Astrocyte of the cerebellum (primary cell): Measurements from ENCODE around the gene EPHA4.

Source experiments
- DNase-seq: peaks from one replicate; pipeline ENCODE4 v3.0.0-alpha.2; 2011; ENCODE audit warnings: low read depth
- H3K4me3 ChIP-seq: 2 replicates; pipeline ENCODE4 v1.5.1; 2011; ENCODE audit warnings: mild to moderate bottlenecking, low read depth, low read length, moderate library complexity
- in situ Hi-C: cut with HindIII; loops from 2 replicates; pipeline ENCODE4 v1.10.0; 2017; ENCODE audit warnings: low sequenced_read_pairs
- TF ChIP-seq, protein P1 (sequence below): IDR thresholded peaks from 2 replicates; pipeline ENCODE4 v1.5.1; 2012; ENCODE audit warnings: low read length, low read depth, moderate library complexity, mild to moderate bottlenecking; ENCODE audit errors: missing control alignments

EPHA4 gene

GRCh38 chr2:221370857-221371211, 201.3 kb downstream of the EPHA4 start:
- TF ChIP-seq, protein P1, sequence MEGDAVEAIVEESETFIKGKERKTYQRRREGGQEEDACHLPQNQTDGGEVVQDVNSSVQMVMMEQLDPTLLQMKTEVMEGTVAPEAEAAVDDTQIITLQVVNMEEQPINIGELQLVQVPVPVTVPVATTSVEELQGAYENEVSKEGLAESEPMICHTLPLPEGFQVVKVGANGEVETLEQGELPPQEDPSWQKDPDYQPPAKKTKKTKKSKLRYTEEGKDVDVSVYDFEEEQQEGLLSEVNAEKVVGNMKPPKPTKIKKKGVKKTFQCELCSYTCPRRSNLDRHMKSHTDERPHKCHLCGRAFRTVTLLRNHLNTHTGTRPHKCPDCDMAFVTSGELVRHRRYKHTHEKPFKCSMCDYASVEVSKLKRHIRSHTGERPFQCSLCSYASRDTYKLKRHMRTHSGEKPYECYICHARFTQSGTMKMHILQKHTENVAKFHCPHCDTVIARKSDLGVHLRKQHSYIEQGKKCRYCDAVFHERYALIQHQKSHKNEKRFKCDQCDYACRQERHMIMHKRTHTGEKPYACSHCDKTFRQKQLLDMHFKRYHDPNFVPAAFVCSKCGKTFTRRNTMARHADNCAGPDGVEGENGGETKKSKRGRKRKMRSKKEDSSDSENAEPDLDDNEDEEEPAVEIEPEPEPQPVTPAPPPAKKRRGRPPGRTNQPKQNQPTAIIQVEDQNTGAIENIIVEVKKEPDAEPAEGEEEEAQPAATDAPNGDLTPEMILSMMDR, result no peak
- no peak for DNase-seq
- in situ Hi-C loops, result no loop called here
- H3K4me3 ChIP-seq, result no peak overlapping the region

- H3K4me3 ChIP-seq, result no peak overlapping the region
- TF ChIP-seq, protein P1, result no peak
- DNase-seq, result no peak
- in situ Hi-C loops, result no loop called here
Measured at GRCh38 chr2:221370076-221370856, 201.8 kb downstream of the EPHA4 start.
